Small intestine (tissue), 7 donors: Measurements from ENCODE around the gene TMEM132A. TPM values are rescaled to one million over a fixed set of nuclear protein-coding genes. Genes with fewer than 3 reads are reported as not detected.

Experiments used
- DNase-seq, 2 donors: peaks; one replicate each; pipeline versions ENCODE4 v3.0.0 to v3.0.0-alpha.2; 2013
- FAIRE-seq: peaks from 2 replicates; lab custom pipeline; 2012; peaks lifted over from hg19 to GRCh38; lab: Jason Lieb, UNC
- H3K27ac ChIP-seq, 3 donors: one replicate each; pipeline ENCODE4 v1.5.1; 2013; ENCODE audit warnings: low read length in 2 of 3, mild to moderate bottlenecking in 2 of 3, control low read depth in 1 of 3, inconsistent platforms in 1 of 3, low read depth in 1 of 3, moderate library complexity in 1 of 3
- H3K27me3 ChIP-seq, 3 donors: one replicate each; pipeline ENCODE4 v1.6.1; 2013; ENCODE audit warnings: low read length in 3 of 3, inconsistent platforms in 1 of 3; ENCODE audit not compliant: control insufficient read depth in 3 of 3, insufficient read depth in 3 of 3
- H3K36me3 ChIP-seq, 3 donors: one replicate each; pipeline ENCODE4 v1.6.1; 2013; ENCODE audit warnings: low read length in 3 of 3, inconsistent platforms in 1 of 3, low read depth in 1 of 3, mild to moderate bottlenecking in 1 of 3, moderate library complexity in 1 of 3; ENCODE audit not compliant: control insufficient read depth in 3 of 3, insufficient read depth in 2 of 3
- H3K4me1 ChIP-seq, 3 donors: one replicate each; pipeline ENCODE4 v1.6.1; 2013; ENCODE audit warnings: low read length in 2 of 3, inconsistent platforms in 1 of 3, low read depth in 1 of 3, mild to moderate bottlenecking in 1 of 3, moderate library complexity in 1 of 3; ENCODE audit not compliant: control insufficient read depth in 3 of 3, insufficient read depth in 2 of 3
- H3K4me3 ChIP-seq, 3 donors: one replicate each; pipeline ENCODE4 v1.5.1; 2013; ENCODE audit warnings: low read length in 3 of 3, control low read depth in 1 of 3, inconsistent platforms in 1 of 3, low read depth in 1 of 3, mild to moderate bottlenecking in 1 of 3, moderate library complexity in 1 of 3
- H3K9me3 ChIP-seq, 2 donors: one replicate each; pipeline ENCODE4 v1.6.1; 2013; ENCODE audit warnings: low read depth in 1 of 2, low read length in 1 of 2; ENCODE audit not compliant: control insufficient read depth in 2 of 2, insufficient read depth in 1 of 2
- WGBS, 3 donors: extraction: QIAGEN DNeasy Blood & Tissue Kit; methylation state at CpG; one replicate each; pipeline ENCODE4 v1.1.7; 2013; 5-methylcytosine and 5-hydroxymethylcytosine counted together
- polyA plus RNA-seq, 4 donors: library from polyadenylated mRNA; stranded (reverse) in 3 of 4; unstranded in 1 of 4; fragments of 200-250 nt in 3 of 4; fragments of 120-200 nt in 1 of 4; gene quantifications; one replicate each; pipeline versions ENCODE4 v1.2.1 to v1.2.3, GENCODE V29; 2013
- donor health status: healthy with polysubstance abuse.
- donor health status: control.
- donor health status: control.
- donor health status: Bipolar disorder and iron deficiency.
- donor health status: healthy.

TMEM132A gene
- polyA plus RNA-seq, 4 donors = 0.89 to 8.6 (median 4.0) TPM

- FAIRE-seq (no peak), DNase-seq (peak; percentile 55 to 61)
- H3K4me1 ChIP-seq = peaks cover 6 to 12% (median 8%) of the 10 kb centered on the region in 3 donors
- no peaks in the 10 kb centered on the region for H3K27me3 ChIP-seq
- peak overlapping the region in 2 of 3 donors; percentile 81 to 86 for H3K4me3 ChIP-seq
- peak overlapping the region; percentile 5 to 95 (median 37) for H3K27ac ChIP-seq
- no peaks in the 10 kb centered on the region for H3K9me3 ChIP-seq
- peaks cover 3 to 12% (median 5%) of the 10 kb centered on the region in 3 donors for H3K36me3 ChIP-seq
- WGBS, 3 donors = 6% methylated on average over 17 of the region's 17 CpGs
Observed at GRCh38 chr11:60915248-60915914, 8.9 kb upstream of the TMEM132A start.

- DNase-seq = no peak
- FAIRE-seq = no peak
- Histone ChIP-seq H3K4me1 (peaks cover 6 to 12% (median 8%) of the 10 kb centered on the region in 3 donors), H3K36me3 (peaks cover 11 to 26% (median 14%) of the 10 kb centered on the region in 3 donors), H3K9me3 (no peaks in the 10 kb centered on the region), H3K4me3 (no peak overlapping the region), H3K27me3 (no peaks in the 10 kb centered on the region), H3K27ac (no peak overlapping the region)
- 65 to 79% (median 68%) methylated on average over 3 of the region's 3 CpGs for WGBS, 3 donors
Observed at GRCh38 chr11:60916669-60917206, 7.5 kb upstream of the TMEM132A start.

GRCh38 chr11:60917267-60917666, 7.0 kb upstream of the TMEM132A start:
- Histone ChIP-seq H3K4me3 (no peak overlapping the region), H3K4me1 (peaks cover 6 to 12% (median 8%) of the 10 kb centered on the region in 3 donors), H3K27ac (no peak overlapping the region), H3K9me3 (no peaks in the 10 kb centered on the region), H3K27me3 (no peaks in the 10 kb centered on the region), H3K36me3 (peaks cover 11 to 31% (median 14%) of the 10 kb centered on the region in 3 donors)
- FAIRE-seq (no peak), DNase-seq (no peak)
- WGBS, 3 donors = 94 to 98% (median 94%) methylated on average over 1 of the region's 1 CpG

- FAIRE-seq (no peak), DNase-seq (peak in 1 of 2 donors; percentile 27)
- no peak overlapping the region for H3K27ac ChIP-seq
- 79 to 85% (median 83%) methylated on average over 4 of the region's 4 CpGs for WGBS, 3 donors
- no peaks in the 10 kb centered on the region for H3K9me3 ChIP-seq
- no peak overlapping the region for H3K4me3 ChIP-seq
- peaks cover 6 to 9% (median 8%) of the 10 kb centered on the region in 3 donors for H3K4me1 ChIP-seq
- no peaks in the 10 kb centered on the region for H3K27me3 ChIP-seq
- peaks cover 11 to 41% (median 14%) of the 10 kb centered on the region in 3 donors for H3K36me3 ChIP-seq
Observed at GRCh38 chr11:60918251-60918938, 5.9 kb upstream of the TMEM132A start.

- no peak overlapping the region for H3K27ac ChIP-seq
- H3K36me3 ChIP-seq = peaks cover 11 to 46% (median 14%) of the 10 kb centered on the region in 3 donors
- no peak overlapping the region for H3K4me3 ChIP-seq
- DNase-seq = no peak
- no peaks in the 10 kb centered on the region for H3K9me3 ChIP-seq
- H3K4me1 ChIP-seq = peaks cover 7 to 9% (median 9%) of the 10 kb centered on the region in 3 donors
- FAIRE-seq = no peak
- no peaks in the 10 kb centered on the region for H3K27me3 ChIP-seq
- 54 to 63% (median 58%) methylated on average over 2 of the region's 2 CpGs for WGBS, 3 donors
Observed at GRCh38 chr11:60918939-60919265, 5.4 kb upstream of the TMEM132A start.

GRCh38 chr11:60919320-60919719, 4.9 kb upstream of the TMEM132A start:
- no peak for FAIRE-seq
- DNase-seq = no peak
- H3K9me3 ChIP-seq = no peaks in the 10 kb centered on the region
- H3K4me1 ChIP-seq = peaks cover 8 to 12% (median 9%) of the 10 kb centered on the region in 3 donors
- H3K4me3 ChIP-seq = no peak overlapping the region
- no peaks in the 10 kb centered on the region for H3K27me3 ChIP-seq
- 87 to 97% (median 96%) methylated on average over 1 of the region's 1 CpG for WGBS, 3 donors
- peaks cover 11 to 46% (median 14%) of the 10 kb centered on the region in 3 donors for H3K36me3 ChIP-seq
- H3K27ac ChIP-seq = no peak overlapping the region

- no peak overlapping the region for H3K4me3 ChIP-seq
- no peak overlapping the region for H3K27ac ChIP-seq
- peaks cover 11 to 46% (median 14%) of the 10 kb centered on the region in 3 donors for H3K36me3 ChIP-seq
- 72 to 75% (median 73%) methylated on average over 2 of the region's 2 CpGs for WGBS, 3 donors
- no peaks in the 10 kb centered on the region for H3K9me3 ChIP-seq
- H3K4me1 ChIP-seq = peaks cover 8 to 13% (median 9%) of the 10 kb centered on the region in 3 donors
- no peak for DNase-seq
- FAIRE-seq = no peak
- peaks cover 0 to under 1% (median 0%) of the 10 kb centered on the region in 3 donors for H3K27me3 ChIP-seq
Observed at GRCh38 chr11:60919956-60920355, 4.3 kb upstream of the TMEM132A start.

- Histone ChIP-seq H3K36me3 (peaks cover 11 to 46% (median 14%) of the 10 kb centered on the region in 3 donors), H3K27ac (no peak overlapping the region), H3K27me3 (peaks cover 0 to 12% (median 0%) of the 10 kb centered on the region in 3 donors), H3K9me3 (no peaks in the 10 kb centered on the region), H3K4me1 (peaks cover 4 to 13% (median 9%) of the 10 kb centered on the region in 3 donors), H3K4me3 (no peak overlapping the region)
- WGBS, 3 donors = 92 to 95% (median 95%) methylated on average over 11 of the region's 11 CpGs
- FAIRE-seq (no peak), DNase-seq (no peak)
Observed at GRCh38 chr11:60921259-60921658, 3.0 kb upstream of the TMEM132A start.
